Naive B cell (primary cell): ENCODE data around the gene MON1A. TPM values are rescaled to one million over a fixed set of nuclear protein-coding genes. Genes with fewer than 3 reads are reported as not detected.

Source experiments
- ATAC-seq, 2 donors: fragments of 150-1000 bp; cut with Tn5 transposase; 2 replicates each; pipeline ENCODE4 v1.10.0; 2021; ENCODE audit warnings: low read depth in 2 of 2, mild to moderate bottlenecking in 2 of 2, moderate library complexity in 2 of 2
- DNase-seq: peaks from one replicate; pipeline ENCODE4 v3.0.0; 2022
- H3K27ac Mint-ChIP-seq, 6 donors: one replicate each; pipeline ENCODE4 v1.8.0; 2020 to 2022; ENCODE audit warnings: mild to moderate bottlenecking in 6 of 6, mixed read lengths in 6 of 6, moderate library complexity in 5 of 6, inconsistent platforms in 2 of 6
- H3K27me3 Mint-ChIP-seq, 3 donors: one replicate each; pipeline ENCODE4 v1.8.0; 2021 to 2022; ENCODE audit warnings: mixed read lengths in 3 of 3, mild to moderate bottlenecking in 1 of 3
- H3K36me3 Mint-ChIP-seq, 2 donors: one replicate each; pipeline ENCODE4 v1.8.0; 2020 to 2022; ENCODE audit warnings: mixed read lengths in 2 of 2, inconsistent platforms in 1 of 2, mild to moderate bottlenecking in 1 of 2
- H3K4me1 Mint-ChIP-seq, 3 donors: one replicate each; pipeline ENCODE4 v1.8.0; 2020 to 2022; ENCODE audit warnings: mixed read lengths in 3 of 3, inconsistent platforms in 1 of 3, mild to moderate bottlenecking in 1 of 3, moderate library complexity in 1 of 3
- H3K4me3 Mint-ChIP-seq, 8 donors: one replicate each; pipeline ENCODE4 v1.8.0; 2020 to 2022; ENCODE audit warnings: mild to moderate bottlenecking in 8 of 8, mixed read lengths in 8 of 8, moderate library complexity in 8 of 8, inconsistent platforms in 2 of 8
- H3K9me3 Mint-ChIP-seq, 7 donors: one replicate each; pipeline ENCODE4 v1.8.0; 2020 to 2022; ENCODE audit warnings: mixed read lengths in 7 of 7, mild to moderate bottlenecking in 5 of 7, inconsistent platforms in 2 of 7, moderate library complexity in 1 of 7
- polyA plus RNA-seq, 6 donors: library from polyadenylated mRNA; unstranded; fragments of 300-500 nt; fragmentation: Illumina TruSeq; gene quantifications; one replicate each; pipeline ENCODE4 v1.2.3, GENCODE V29; 2021; ENCODE audit warnings: low read depth in 6 of 6

The MON1A gene
- polyA plus RNA-seq, 6 donors from 2014 or later: 6.3 to 12.3 (median 8.0) TPM

GRCh38 chr3:49871531-49872153 is 58.0 kb downstream of the MON1A start:
- Mint-ChIP-seq H3K9me3 (peaks cover 0 to 1% (median 0%) of the 10 kb centered on the region in 7 donors), H3K4me3 (no peak overlapping the region), H3K27me3 (peaks cover 17 to 52% (median 42%) of the 10 kb centered on the region in 3 donors), H3K36me3 (no peaks in the 10 kb centered on the region), H3K4me1 (peaks cover 0 to 7% (median 0%) of the 10 kb centered on the region in 3 donors), H3K27ac (peak overlapping the region in 1 of 6 donors; percentile 28)
- DNase-seq (no peak), ATAC-seq (no peak)

- peak; percentile 74 to 78 for ATAC-seq
- peak within 1 kb of the TSS in 7 of 8 donors; percentile 52 to 82 (median 66) for H3K4me3 Mint-ChIP-seq
- H3K4me1 Mint-ChIP-seq: peaks cover 0 to 7% (median 0%) of the 10 kb centered on the region in 3 donors
- peak; percentile 37 for DNase-seq
- H3K27me3 Mint-ChIP-seq: peaks cover 23 to 68% (median 53%) of the 10 kb centered on the region in 3 donors
- H3K27ac Mint-ChIP-seq: no peak within 1 kb of the TSS
- peaks cover 0 to 1% (median 0%) of the 10 kb centered on the region in 7 donors for H3K9me3 Mint-ChIP-seq
- no peaks in the 10 kb centered on the region for H3K36me3 Mint-ChIP-seq
These were observed 60.0 kb downstream of the MON1A start, which contains the start of gene CAMKV for GRCh38 chr3:49869525-49870126. CAMKV (minus strand) TSS chr3:49869906; CDS start chr3:49862388, 7,518 bp downstream.

GRCh38 chr3:49868862-49869466 is 60.6 kb downstream of the MON1A start:
- Mint-ChIP-seq H3K36me3 (no peaks in the 10 kb centered on the region), H3K4me1 (peaks cover 0 to 7% (median 0%) of the 10 kb centered on the region in 3 donors), H3K27me3 (peaks cover 28 to 74% (median 52%) of the 10 kb centered on the region in 3 donors), H3K4me3 (peak overlapping the region in 6 of 8 donors; percentile 34 to 82 (median 67)), H3K9me3 (peaks cover 0 to 1% (median 0%) of the 10 kb centered on the region in 7 donors), H3K27ac (no peak overlapping the region)
- DNase-seq: no peak
- ATAC-seq: peak in 1 of 2 donors; percentile 19

DNA sequence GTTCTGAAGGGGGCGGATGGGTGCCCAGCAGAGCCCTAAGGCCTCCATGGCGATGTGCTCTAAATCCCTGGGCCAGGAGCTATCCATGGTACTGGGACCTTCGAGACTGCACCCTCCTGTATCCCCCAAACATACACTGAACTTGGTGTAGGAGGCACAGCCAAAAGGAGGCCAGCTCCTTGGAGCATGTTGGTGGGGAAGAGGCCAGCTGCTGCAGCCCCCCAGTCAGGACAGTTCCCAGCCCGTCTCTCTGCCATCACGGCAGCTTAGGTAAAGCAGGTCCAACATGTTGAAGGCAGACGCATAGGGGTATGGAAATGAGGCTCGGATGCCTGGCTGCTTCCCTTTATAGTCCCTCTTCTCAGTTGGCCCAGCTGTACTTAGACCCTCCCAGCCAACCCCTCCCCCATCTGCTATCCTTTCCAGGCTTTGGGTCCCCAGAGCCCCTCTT is 61.7 kb downstream of the MON1A start:
- ATAC-seq (no peak), DNase-seq (no peak)
- Mint-ChIP-seq H3K4me1 (peaks cover 0 to 7% (median 0%) of the 10 kb centered on the region in 3 donors), H3K9me3 (peaks cover 0 to 1% (median 0%) of the 10 kb centered on the region in 7 donors), H3K36me3 (no peaks in the 10 kb centered on the region), H3K27ac (no peak overlapping the region), H3K4me3 (peak overlapping the region in 3 of 8 donors; percentile 19 to 51 (median 20)), H3K27me3 (peaks cover 32 to 85% (median 58%) of the 10 kb centered on the region in 3 donors)

- DNase-seq (no peak), ATAC-seq (no peak)
- Mint-ChIP-seq H3K4me3 (no peak overlapping the region), H3K9me3 (peaks cover 0 to 1% (median 0%) of the 10 kb centered on the region in 7 donors), H3K4me1 (peaks cover 0 to 7% (median 0%) of the 10 kb centered on the region in 3 donors), H3K27ac (peak overlapping the region in 1 of 6 donors; percentile 38), H3K27me3 (peaks cover 35 to 87% (median 61%) of the 10 kb centered on the region in 3 donors), H3K36me3 (no peaks in the 10 kb centered on the region)
These were observed 62.2 kb downstream of the MON1A start for GRCh38 chr3:49867400-49867799.

- H3K4me3 Mint-ChIP-seq: no peak overlapping the region
- DNase-seq: no peak
- H3K27me3 Mint-ChIP-seq: peaks cover 31 to 71% (median 54%) of the 10 kb centered on the region in 3 donors
- peaks cover 0 to 7% (median 4%) of the 10 kb centered on the region in 3 donors for H3K4me1 Mint-ChIP-seq
- no peak for ATAC-seq
- H3K9me3 Mint-ChIP-seq: peaks cover 0 to 1% (median 0%) of the 10 kb centered on the region in 7 donors
- H3K27ac Mint-ChIP-seq: no peak overlapping the region
- H3K36me3 Mint-ChIP-seq: no peaks in the 10 kb centered on the region
These were observed 64.3 kb downstream of the MON1A start for GRCh38 chr3:49865198-49865784.

GRCh38 chr3:49864505-49864904 is 65.1 kb downstream of the MON1A start:
- H3K9me3 Mint-ChIP-seq: peaks cover 0 to 1% (median 0%) of the 10 kb centered on the region in 7 donors
- H3K4me3 Mint-ChIP-seq: no peak overlapping the region
- ATAC-seq: no peak
- H3K27ac Mint-ChIP-seq: no peak overlapping the region
- DNase-seq: no peak
- peaks cover 0 to 7% (median 4%) of the 10 kb centered on the region in 3 donors for H3K4me1 Mint-ChIP-seq
- H3K27me3 Mint-ChIP-seq: peaks cover 28 to 68% (median 54%) of the 10 kb centered on the region in 3 donors
- H3K36me3 Mint-ChIP-seq: no peaks in the 10 kb centered on the region

DNA sequence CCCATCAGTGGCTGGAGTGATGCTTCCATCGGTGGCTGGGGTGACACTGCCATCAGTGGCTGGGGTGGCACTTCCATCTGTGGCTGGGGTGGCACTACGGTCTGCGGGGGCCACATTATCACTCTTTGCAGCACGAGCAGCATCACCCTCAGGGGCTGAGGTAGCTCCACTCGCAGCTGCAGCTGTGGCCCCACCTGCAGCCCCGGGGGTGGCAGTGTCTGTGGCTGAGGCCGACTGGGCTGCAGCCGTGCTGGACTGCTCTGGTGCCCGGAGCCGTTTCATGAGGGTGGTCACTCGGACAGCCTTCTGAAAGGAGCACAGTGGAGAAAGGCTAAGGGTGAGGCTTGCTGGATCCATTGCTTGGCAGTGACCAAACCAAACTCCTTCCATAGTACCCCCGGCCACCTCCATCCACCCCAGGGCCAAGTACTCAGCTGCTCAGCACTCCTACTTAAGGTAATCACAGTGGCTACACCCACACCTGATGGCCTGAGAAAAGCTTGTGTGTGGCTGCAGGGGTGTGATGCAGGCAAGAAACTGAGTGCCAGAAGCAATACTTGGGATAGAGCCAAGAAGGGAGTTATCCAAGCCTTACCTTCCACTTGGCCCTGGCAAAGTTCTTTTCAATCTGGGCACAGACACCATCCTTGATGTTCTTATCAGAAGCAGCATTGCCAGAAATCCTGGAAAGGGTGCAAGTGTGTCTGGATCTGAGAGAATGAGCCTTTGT is 69.9 kb downstream of the MON1A start:
- Mint-ChIP-seq H3K4me3 (peak overlapping the region in 1 of 8 donors; percentile 55), H3K4me1 (peaks cover 0 to 19% (median 16%) of the 10 kb centered on the region in 3 donors), H3K36me3 (no peaks in the 10 kb centered on the region), H3K27ac (no peak overlapping the region), H3K27me3 (peaks cover 13 to 26% (median 16%) of the 10 kb centered on the region in 3 donors), H3K9me3 (no peaks in the 10 kb centered on the region)
- ATAC-seq (no peak), DNase-seq (no peak)

Other genes starting within 250 kb of the MON1A start
- 1 to 10 TPM in 2 of 6 donors, under 1 TPM in 1, not detected in 3; 0.41 to 1.8 (median 1.1) TPM for gene MST1, start 240.3 kb downstream of the MON1A start, polyA plus RNA-seq
- gene RNF123, start 240.3 kb downstream of the MON1A start, polyA plus RNA-seq: 10 to 100 TPM in 5 of 6 donors, 1 to 10 TPM in 1; 5.7 to 19.5 (median 11.0) TPM
- gene AMIGO3, start 210.1 kb downstream of the MON1A start, polyA plus RNA-seq: under 1 TPM in 2 of 6 donors, not detected in 4; 0.30 to 0.77 TPM
- 10 to 100 TPM; 11.5 to 22.0 (median 14.6) TPM for gene GMPPB, start 205.9 kb downstream of the MON1A start, polyA plus RNA-seq
- 10 to 100 TPM; 16.2 to 23.9 (median 21.3) TPM for gene IP6K1, start 143.3 kb downstream of the MON1A start, polyA plus RNA-seq
- gene CDHR4, start 129.9 kb downstream of the MON1A start, polyA plus RNA-seq: not detected
- 10 to 100 TPM in 5 of 6 donors, 1 to 10 TPM in 1; 4.3 to 21.7 (median 15.4) TPM for gene INKA1, start 126.5 kb downstream of the MON1A start, polyA plus RNA-seq
- 10 to 100 TPM; 38.5 to 67.7 (median 52.7) TPM for gene UBA7, start 115.9 kb downstream of the MON1A start, polyA plus RNA-seq
- gene TRAIP, start 73.2 kb downstream of the MON1A start, polyA plus RNA-seq: 1 to 10 TPM; 2.2 to 4.6 (median 3.8) TPM
- gene CAMKV, start 59.9 kb downstream of the MON1A start, polyA plus RNA-seq: not detected
- gene MST1R, start 25.9 kb downstream of the MON1A start, polyA plus RNA-seq: not detected
- 10 to 100 TPM; 32.6 to 89.1 (median 50.0) TPM for gene RBM6, start 10.3 kb upstream of the MON1A start, polyA plus RNA-seq
- 10 to 100 TPM; 33.9 to 88.8 (median 37.7) TPM for gene RBM5, start 159.1 kb upstream of the MON1A start, polyA plus RNA-seq
- gene SEMA3F, start 225.5 kb upstream of the MON1A start, polyA plus RNA-seq: not detected